ENCODE measurements around the gene INSRR.

The INSRR gene

DNA sequence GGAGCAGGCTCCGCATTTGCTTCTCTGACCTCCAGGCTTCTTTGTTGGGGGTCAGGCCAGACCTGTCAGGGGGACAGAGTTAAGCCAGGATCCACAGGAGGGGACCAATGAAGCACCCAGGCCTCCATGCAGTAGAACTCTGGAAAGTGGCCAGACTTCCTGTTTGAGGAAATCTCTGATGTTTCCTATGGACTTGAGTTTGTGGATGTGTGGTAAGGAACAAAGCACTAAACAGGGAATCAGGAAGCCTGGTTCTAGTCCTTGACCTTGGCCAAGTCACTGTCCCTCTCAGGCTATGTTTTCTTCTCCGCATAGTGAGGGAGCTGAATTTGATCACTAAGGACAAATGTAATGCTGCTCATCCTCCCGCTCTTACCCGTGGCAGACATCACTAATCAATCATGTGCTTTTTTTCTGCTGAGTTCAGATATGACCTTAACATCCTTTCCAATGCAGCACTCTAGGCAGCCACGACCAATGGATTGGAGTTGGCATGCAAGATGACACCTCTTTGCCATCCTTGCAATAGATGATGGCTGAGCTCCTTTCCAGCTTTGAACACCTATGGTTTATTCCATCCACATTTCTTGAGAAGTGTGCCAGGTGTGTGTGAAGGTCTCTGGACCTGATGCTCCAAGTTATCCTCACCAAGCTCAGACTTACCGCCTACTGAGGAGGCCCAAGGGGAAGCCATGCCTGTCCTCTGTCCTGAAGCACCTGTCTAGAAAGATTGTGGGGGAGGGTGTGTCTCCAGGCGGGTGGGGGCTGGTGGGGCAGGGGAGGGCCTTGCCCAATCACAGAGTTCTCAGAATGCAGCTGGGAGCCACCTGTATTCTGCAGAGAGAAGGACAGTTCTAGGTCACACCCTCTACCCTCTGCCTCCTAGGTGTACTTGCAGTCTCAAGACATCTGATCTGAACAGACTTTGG, 52.1 kb downstream of the INSRR start:
- Histone ChIP-seq H3K27me3 (replicated peaks; ENCODE audit: control insufficient read depth, insufficient read depth, low read length) (no peaks in the 10 kb centered on the region), H3K4me3 (replicated peaks; ENCODE audit: low read depth, low read length) (no peak overlapping the region), H3K36me3 (ENCODE audit: control insufficient read depth, insufficient read depth, low read length) (peaks cover 2% of the 10 kb centered on the region)
- TF ChIP-seq, protein P1, sequence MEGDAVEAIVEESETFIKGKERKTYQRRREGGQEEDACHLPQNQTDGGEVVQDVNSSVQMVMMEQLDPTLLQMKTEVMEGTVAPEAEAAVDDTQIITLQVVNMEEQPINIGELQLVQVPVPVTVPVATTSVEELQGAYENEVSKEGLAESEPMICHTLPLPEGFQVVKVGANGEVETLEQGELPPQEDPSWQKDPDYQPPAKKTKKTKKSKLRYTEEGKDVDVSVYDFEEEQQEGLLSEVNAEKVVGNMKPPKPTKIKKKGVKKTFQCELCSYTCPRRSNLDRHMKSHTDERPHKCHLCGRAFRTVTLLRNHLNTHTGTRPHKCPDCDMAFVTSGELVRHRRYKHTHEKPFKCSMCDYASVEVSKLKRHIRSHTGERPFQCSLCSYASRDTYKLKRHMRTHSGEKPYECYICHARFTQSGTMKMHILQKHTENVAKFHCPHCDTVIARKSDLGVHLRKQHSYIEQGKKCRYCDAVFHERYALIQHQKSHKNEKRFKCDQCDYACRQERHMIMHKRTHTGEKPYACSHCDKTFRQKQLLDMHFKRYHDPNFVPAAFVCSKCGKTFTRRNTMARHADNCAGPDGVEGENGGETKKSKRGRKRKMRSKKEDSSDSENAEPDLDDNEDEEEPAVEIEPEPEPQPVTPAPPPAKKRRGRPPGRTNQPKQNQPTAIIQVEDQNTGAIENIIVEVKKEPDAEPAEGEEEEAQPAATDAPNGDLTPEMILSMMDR (IDR thresholded peaks at IDR 0.05; ENCODE audit: insufficient read depth, low read length, poor library complexity, severe bottlenecking) = no peak
- no peak for DNase-seq (ENCODE audit: extremely low read depth, insufficient read length)

- no peak for DNase-seq (ENCODE audit: extremely low read depth, insufficient read length)
- no peaks in the 10 kb centered on the region for H3K27me3 ChIP-seq (replicated peaks; ENCODE audit: control insufficient read depth, insufficient read depth, low read length)
- no peak overlapping the region for H3K4me3 ChIP-seq (replicated peaks; ENCODE audit: low read depth, low read length)
- peaks cover 3% of the 10 kb centered on the region for H3K36me3 ChIP-seq (ENCODE audit: control insufficient read depth, insufficient read depth, low read length)
- TF ChIP-seq, protein P1 (IDR thresholded peaks at IDR 0.05; ENCODE audit: insufficient read depth, low read length, poor library complexity, severe bottlenecking) = no peak
These were observed 53.0 kb downstream of the INSRR start for GRCh38 chr1:156805766-156806511.

- TF ChIP-seq, protein P1 (IDR thresholded peaks at IDR 0.05; ENCODE audit: insufficient read depth, low read length, poor library complexity, severe bottlenecking) = no peak
- no peak for DNase-seq (ENCODE audit: extremely low read depth, insufficient read length)
These were observed 54.2 kb downstream of the INSRR start for GRCh38 chr1:156804572-156805243.

DNA sequence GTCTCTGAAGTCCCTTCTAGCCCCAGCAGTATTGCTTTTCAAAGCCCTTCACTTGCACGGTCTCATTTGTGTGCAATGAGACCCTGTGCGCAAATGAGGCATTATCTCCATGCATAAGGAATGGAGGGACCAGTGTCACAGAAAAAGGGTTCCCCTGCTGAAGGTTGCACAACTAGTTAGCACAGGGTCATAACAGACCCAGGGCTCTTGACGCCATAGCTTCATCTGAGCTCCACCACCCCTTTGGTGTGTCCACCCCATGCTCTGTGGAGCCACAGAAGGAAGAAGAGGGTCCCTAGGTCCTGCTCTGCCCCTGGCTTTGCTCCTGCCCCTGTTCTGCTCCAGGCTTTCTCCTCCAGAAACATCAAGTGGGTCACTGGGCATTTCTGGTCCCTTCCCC, 54.9 kb downstream of the INSRR start:
- TF ChIP-seq, protein P1 (IDR thresholded peaks at IDR 0.05; ENCODE audit: insufficient read depth, low read length, poor library complexity, severe bottlenecking) = no peak
- no peak overlapping the region for H3K4me3 ChIP-seq (replicated peaks; ENCODE audit: low read depth, low read length)
- no peak for DNase-seq (ENCODE audit: extremely low read depth, insufficient read length)
- H3K36me3 ChIP-seq (ENCODE audit: control insufficient read depth, insufficient read depth, low read length) = peaks cover 12% of the 10 kb centered on the region
- no peaks in the 10 kb centered on the region for H3K27me3 ChIP-seq (replicated peaks; ENCODE audit: control insufficient read depth, insufficient read depth, low read length)

More at GRCh38 chr1:156804572-156805243, 54.2 kb downstream of the INSRR start:
- Histone ChIP-seq H3K27me3 (replicated peaks; ENCODE audit: control insufficient read depth, insufficient read depth, low read length) (no peaks in the 10 kb centered on the region), H3K4me3 (replicated peaks; ENCODE audit: low read depth, low read length) (no peak overlapping the region), H3K36me3 (ENCODE audit: control insufficient read depth, insufficient read depth, low read length) (peaks cover 11% of the 10 kb centered on the region)

GRCh38 chr1:156803086-156803851, 55.6 kb downstream of the INSRR start:
- TF ChIP-seq, protein P1 (IDR thresholded peaks at IDR 0.05; ENCODE audit: insufficient read depth, low read length, poor library complexity, severe bottlenecking) = no peak
- Histone ChIP-seq H3K36me3 (ENCODE audit: control insufficient read depth, insufficient read depth, low read length) (peaks cover 13% of the 10 kb centered on the region), H3K4me3 (replicated peaks; ENCODE audit: low read depth, low read length) (no peak overlapping the region), H3K27me3 (replicated peaks; ENCODE audit: control insufficient read depth, insufficient read depth, low read length) (no peaks in the 10 kb centered on the region)
- DNase-seq (ENCODE audit: extremely low read depth, insufficient read length) = no peak

Data from GM06990 (cell line).